Epithelial cell of proximal tubule (primary cell): ENCODE measurements around the gene SYNDIG1. TPM values are rescaled to one million over a fixed set of nuclear protein-coding genes. Genes with fewer than 3 reads are reported as not detected.

Experiments
- DNase-seq: peaks from one replicate; pipeline ENCODE4 v3.0.0-alpha.2; 2011; ENCODE audit warnings: low read depth
- H3K4me3 ChIP-seq: 2 replicates; pipeline ENCODE4 v1.5.1; 2011; ENCODE audit warnings: low read depth, mild to moderate bottlenecking, low read length
- total RNA-seq: library from RNA; depleted of rRNA; stranded (reverse); fragments of >200 nt; gene quantifications from 2 replicates; pipeline ENCODE4 v1.2.3, GENCODE V29; 2015
- TF ChIP-seq, protein P1 (sequence below): conservative IDR thresholded peaks from 2 replicates; pipeline ENCODE4 v1.5.1; 2012; ENCODE audit warnings: low read depth, mild to moderate bottlenecking, low read length

The SYNDIG1 gene
- total RNA-seq, result 0.12 TPM in 1 of 2 replicates, not detected in the other

GRCh38 chr20:24469116-24469893, at the start of gene SYNDIG1:
SYNDIG1 (plus strand) TSS chr20:24469629; CDS start chr20:24543098, 73,469 bp downstream.
- DNase-seq, result no peak
- H3K4me3 ChIP-seq, result peak within 1 kb of the TSS; percentile 33
- TF ChIP-seq, protein P1, sequence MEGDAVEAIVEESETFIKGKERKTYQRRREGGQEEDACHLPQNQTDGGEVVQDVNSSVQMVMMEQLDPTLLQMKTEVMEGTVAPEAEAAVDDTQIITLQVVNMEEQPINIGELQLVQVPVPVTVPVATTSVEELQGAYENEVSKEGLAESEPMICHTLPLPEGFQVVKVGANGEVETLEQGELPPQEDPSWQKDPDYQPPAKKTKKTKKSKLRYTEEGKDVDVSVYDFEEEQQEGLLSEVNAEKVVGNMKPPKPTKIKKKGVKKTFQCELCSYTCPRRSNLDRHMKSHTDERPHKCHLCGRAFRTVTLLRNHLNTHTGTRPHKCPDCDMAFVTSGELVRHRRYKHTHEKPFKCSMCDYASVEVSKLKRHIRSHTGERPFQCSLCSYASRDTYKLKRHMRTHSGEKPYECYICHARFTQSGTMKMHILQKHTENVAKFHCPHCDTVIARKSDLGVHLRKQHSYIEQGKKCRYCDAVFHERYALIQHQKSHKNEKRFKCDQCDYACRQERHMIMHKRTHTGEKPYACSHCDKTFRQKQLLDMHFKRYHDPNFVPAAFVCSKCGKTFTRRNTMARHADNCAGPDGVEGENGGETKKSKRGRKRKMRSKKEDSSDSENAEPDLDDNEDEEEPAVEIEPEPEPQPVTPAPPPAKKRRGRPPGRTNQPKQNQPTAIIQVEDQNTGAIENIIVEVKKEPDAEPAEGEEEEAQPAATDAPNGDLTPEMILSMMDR, result no peak

GRCh38 chr20:24419786-24420185, 49.6 kb upstream of the SYNDIG1 start:
- no peak for DNase-seq
- TF ChIP-seq, protein P1, result no peak
- no peak overlapping the region for H3K4me3 ChIP-seq

DNA sequence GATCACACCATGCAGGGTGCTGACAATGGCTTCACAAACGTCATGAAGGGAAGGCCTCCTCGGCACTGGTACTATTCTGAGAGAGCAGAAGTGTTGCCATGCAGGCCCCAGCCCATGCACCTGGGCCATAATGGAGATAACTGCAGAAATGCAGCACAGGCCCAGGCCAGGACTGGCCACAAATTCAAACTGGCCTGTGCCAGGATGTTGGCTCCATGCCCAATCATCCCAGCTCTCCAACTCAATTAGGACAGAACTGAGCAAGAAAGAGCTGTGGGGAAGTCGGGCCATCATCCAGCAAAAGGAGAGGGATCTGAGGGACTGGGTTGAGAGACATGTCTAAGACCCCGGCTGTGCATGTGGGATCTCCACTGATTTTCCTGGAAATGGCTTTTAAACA, 48.9 kb upstream of the SYNDIG1 start:
- TF ChIP-seq, protein P1, result no peak
- no peak for DNase-seq
- H3K4me3 ChIP-seq, result no peak overlapping the region

DNA sequence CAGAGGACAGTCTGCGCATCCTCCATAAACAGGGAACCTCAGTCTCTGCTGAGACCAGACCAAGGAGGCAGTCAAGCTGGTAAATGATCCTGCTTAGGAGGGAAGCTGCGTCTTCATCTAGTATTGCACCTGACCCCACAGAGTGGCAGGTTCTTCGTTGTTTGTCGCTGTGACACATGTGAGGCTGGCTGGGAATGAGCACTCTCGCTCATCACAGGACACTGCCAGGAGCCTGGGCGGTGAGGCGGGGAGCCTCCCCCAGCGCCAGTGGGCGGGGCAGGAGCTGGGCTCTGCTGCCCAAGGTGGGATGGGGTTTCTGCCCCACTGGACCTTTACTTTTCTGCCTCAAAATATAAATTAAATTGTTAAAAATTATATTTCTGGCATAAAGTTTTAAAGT, 48.4 kb upstream of the SYNDIG1 start:
- no peak overlapping the region for H3K4me3 ChIP-seq
- DNase-seq, result no peak
- TF ChIP-seq, protein P1, result no peak

GRCh38 chr20:24422091-24422760, 47.2 kb upstream of the SYNDIG1 start:
- no peak overlapping the region for H3K4me3 ChIP-seq
- TF ChIP-seq, protein P1, result no peak
- no peak for DNase-seq

GRCh38 chr20:24423390-24424313, 45.8 kb upstream of the SYNDIG1 start:
- TF ChIP-seq, protein P1, result no peak
- no peak for DNase-seq
- no peak overlapping the region for H3K4me3 ChIP-seq
